Activated T-cell treated with anti-CD3 and anti-CD28 coated beads for 48 hours (primary cell): ENCODE data around the gene SLC4A1AP.
"Not testable (repeated sequence)": the region's sequence is repeated elsewhere in the genome, so short reads cannot be mapped to it uniquely, and the experiment has no call there.

Experiments used
- DNase-seq: peaks from one replicate; pipeline ENCODE4 v3.0.0-alpha.2; 2020; ENCODE audit warnings: low read depth

SLC4A1AP gene

GRCh38 chr2:27651056-27651455, 12.6 kb upstream of the SLC4A1AP start:
- no peak for DNase-seq

- no peak for DNase-seq
Observed at GRCh38 chr2:27652341-27652740, 11.3 kb upstream of the SLC4A1AP start.

GRCh38 chr2:27652790-27653189, 10.9 kb upstream of the SLC4A1AP start:
- DNase-seq = no peak

GRCh38 chr2:27653397-27653796, 10.3 kb upstream of the SLC4A1AP start:
- no peak for DNase-seq

GRCh38 chr2:27655155-27655951, 8.3 kb upstream of the SLC4A1AP start:
- no peak for DNase-seq

- DNase-seq = no peak
Observed at GRCh38 chr2:27661371-27661770, 2.3 kb upstream of the SLC4A1AP start.

GRCh38 chr2:27664154-27664574, 475 bp downstream of the SLC4A1AP start:
- DNase-seq = no peak

- DNase-seq = no peak
Observed at GRCh38 chr2:27664622-27665363, 1.1 kb downstream of the SLC4A1AP start.

- DNase-seq = no peak
Observed at GRCh38 chr2:27667446-27667845, 3.8 kb downstream of the SLC4A1AP start.

- DNase-seq = no peak
Observed at GRCh38 chr2:27671235-27671634, 7.5 kb downstream of the SLC4A1AP start.

GRCh38 chr2:27672723-27673486, 9.2 kb downstream of the SLC4A1AP start:
- DNase-seq = no peak

- DNase-seq = no peak
Observed at GRCh38 chr2:27680571-27680970, 16.9 kb downstream of the SLC4A1AP start.

- DNase-seq = no peak
Observed at GRCh38 chr2:27681841-27682240, 18.2 kb downstream of the SLC4A1AP start.

- DNase-seq = not testable (repeated sequence)
Observed at GRCh38 chr2:27682334-27682771, 18.7 kb downstream of the SLC4A1AP start.

- DNase-seq = peak; percentile 76
Observed at GRCh38 chr2:27683390-27684071, 19.8 kb downstream of the SLC4A1AP start.

GRCh38 chr2:27685006-27685405, 21.3 kb downstream of the SLC4A1AP start:
- not testable (repeated sequence) for DNase-seq

- no peak for DNase-seq
Observed at GRCh38 chr2:27685577-27685976, 21.9 kb downstream of the SLC4A1AP start.

GRCh38 chr2:27687232-27687631, 23.5 kb downstream of the SLC4A1AP start:
- no peak for DNase-seq

GRCh38 chr2:27689424-27689823, 25.7 kb downstream of the SLC4A1AP start:
- DNase-seq = no peak

GRCh38 chr2:27690052-27690451, 26.4 kb downstream of the SLC4A1AP start:
- no peak for DNase-seq

- no peak for DNase-seq
Observed at GRCh38 chr2:27697660-27698059, 34.0 kb downstream of the SLC4A1AP start.

GRCh38 chr2:27701676-27702075, 38.0 kb downstream of the SLC4A1AP start:
- DNase-seq = no peak
